Thoracic aorta (tissue), 2 donors: ENCODE results near the gene VPS54. TPM values are rescaled to one million over a fixed set of nuclear protein-coding genes. Genes with fewer than 3 reads are reported as not detected.
"Not testable (repeated sequence)": the region's sequence is repeated elsewhere in the genome, so short reads cannot be mapped to it uniquely, and the experiment has no call there.

Source experiments
- ATAC-seq: fragments of 150-250 bp; one replicate; pipeline ENCODE4 v1.8.0; 2017; ENCODE audit warnings: low read depth; ENCODE audit not compliant: insufficient number of reproducible peaks, low FRiP score
- DNase-seq: peaks from one replicate; pipeline ENCODE4 v3.0.0-alpha.2; 2020; ENCODE audit warnings: low spot score
- H3K27ac ChIP-seq, 2 donors: fragments of 200-600 bp; sonication (generic); 1 replicate in 1 of 2; 2 replicates in 1 of 2; pipeline ENCODE4 v1.5.1; 2016; ENCODE audit warnings: mild to moderate bottlenecking in 2 of 2, moderate library complexity in 2 of 2
- H3K27me3 ChIP-seq: fragments of 200-600 bp; sonication (generic); replicated peaks from 2 replicates; pipeline ENCODE4 v1.6.0; 2016; ENCODE audit warnings: mild to moderate bottlenecking; ENCODE audit not compliant: insufficient read depth
- H3K36me3 ChIP-seq: fragments of 200-600 bp; sonication (generic); one replicate; pipeline ENCODE4 v1.5.1; 2016
- H3K4me1 ChIP-seq, 2 donors: fragments of 200-600 bp; sonication (generic); 1 replicate in 1 of 2; 2 replicates in 1 of 2; pipeline versions ENCODE4 v1.5.1 to v1.6.0; 2016; ENCODE audit warnings: low read depth in 2 of 2, mild to moderate bottlenecking in 1 of 2; ENCODE audit not compliant: control insufficient read depth in 1 of 2
- H3K4me3 ChIP-seq: fragments of 200-600 bp; sonication (generic); 2 replicates; pipeline ENCODE4 v1.5.1; 2016; ENCODE audit warnings: mild to moderate bottlenecking
- H3K9me3 ChIP-seq: fragments of 200-600 bp; sonication (generic); 2 replicates; pipeline ENCODE4 v1.5.1; 2016
- CTCF ChIP-seq: fragments of 200-600 bp; sonication (generic); IDR thresholded peaks from one replicate; pipeline ENCODE4 v1.5.1; 2019; ENCODE audit warnings: antibody characterized with exemption
- total RNA-seq, 2 donors: library from RNA; depleted of rRNA; stranded (reverse); fragments of >200 nt; gene quantifications; one replicate each; pipeline versions ENCODE4 v1.1.0 to v1.2.3, GENCODE V29; 2016

VPS54 gene
- total RNA-seq, 2 donors from 2014 or later, result 20.0 to 22.1 TPM

- H3K27ac ChIP-seq, result no peak overlapping the region
- no peak for TF ChIP-seq CTCF
- peaks cover 9% of the 10 kb centered on the region for H3K36me3 ChIP-seq
- DNase-seq, result no peak
- no peaks in the 10 kb centered on the region for H3K9me3 ChIP-seq
- no peak overlapping the region for H3K4me3 ChIP-seq
- ATAC-seq, result no peak
- H3K4me1 ChIP-seq, result no peaks in the 10 kb centered on the region
- no peaks in the 10 kb centered on the region for H3K27me3 ChIP-seq
Measured at GRCh38 chr2:63942788-63943187, 76.4 kb downstream of the VPS54 start.

GRCh38 chr2:63932104-63932503 is 87.1 kb downstream of the VPS54 start:
- not testable (repeated sequence) for DNase-seq, ATAC-seq, H3K36me3 ChIP-seq, H3K4me3 ChIP-seq, H3K4me1 ChIP-seq, H3K27ac ChIP-seq, H3K9me3 ChIP-seq, H3K27me3 ChIP-seq

GRCh38 chr2:63926815-63927214 is 92.4 kb downstream of the VPS54 start:
- H3K27ac ChIP-seq, result no peak overlapping the region
- no peak for TF ChIP-seq CTCF
- no peaks in the 10 kb centered on the region for H3K9me3 ChIP-seq
- DNase-seq (no peak), ATAC-seq (no peak)
- peaks cover under 1% of the 10 kb centered on the region for H3K36me3 ChIP-seq
- no peaks in the 10 kb centered on the region for H3K4me1 ChIP-seq
- H3K27me3 ChIP-seq, result no peaks in the 10 kb centered on the region
- no peak overlapping the region for H3K4me3 ChIP-seq

- ATAC-seq (no peak), DNase-seq (no peak)
- H3K27me3 ChIP-seq, result no peaks in the 10 kb centered on the region
- peaks cover 13% of the 10 kb centered on the region for H3K36me3 ChIP-seq
- no peak overlapping the region for H3K4me3 ChIP-seq
- no peaks in the 10 kb centered on the region for H3K9me3 ChIP-seq
- no peaks in the 10 kb centered on the region for H3K4me1 ChIP-seq
- TF ChIP-seq CTCF, result no peak
- H3K27ac ChIP-seq, result no peak overlapping the region
Measured at GRCh38 chr2:63914311-63914710, 104.9 kb downstream of the VPS54 start.

GRCh38 chr2:63903003-63903402 is 116.2 kb downstream of the VPS54 start:
- TF ChIP-seq CTCF, result no peak
- Histone ChIP-seq H3K4me3 (no peak overlapping the region), H3K9me3 (peaks cover 20% of the 10 kb centered on the region), H3K4me1 (peaks cover 0 to 5% of the 10 kb centered on the region in 2 donors), H3K27me3 (no peaks in the 10 kb centered on the region), H3K36me3 (peaks cover 26% of the 10 kb centered on the region), H3K27ac (no peak overlapping the region)
- no peak for DNase-seq
- ATAC-seq, result no peak

GRCh38 chr2:63902149-63902548 is 117.1 kb downstream of the VPS54 start:
- ATAC-seq (no peak), DNase-seq (no peak)
- peaks cover 26% of the 10 kb centered on the region for H3K36me3 ChIP-seq
- TF ChIP-seq CTCF, result no peak
- peaks cover 20% of the 10 kb centered on the region for H3K9me3 ChIP-seq
- H3K27me3 ChIP-seq, result no peaks in the 10 kb centered on the region
- H3K4me1 ChIP-seq, result peaks cover 0 to 5% of the 10 kb centered on the region in 2 donors
- no peak overlapping the region for H3K4me3 ChIP-seq
- no peak overlapping the region for H3K27ac ChIP-seq
